Dedifferentiated amniotic fluid mesenchymal stem cell (primary cell): Measurements from ENCODE around the gene EPHA7.
A peak's percentile ranks its signal among the peaks of the same experiment; 100 is the strongest.

Experiments
- DNase-seq: peaks from one replicate; pipeline ENCODE4 v3.0.0-alpha.2; 2016; ENCODE audit errors: extremely low spot score

Gene EPHA7

DNA sequence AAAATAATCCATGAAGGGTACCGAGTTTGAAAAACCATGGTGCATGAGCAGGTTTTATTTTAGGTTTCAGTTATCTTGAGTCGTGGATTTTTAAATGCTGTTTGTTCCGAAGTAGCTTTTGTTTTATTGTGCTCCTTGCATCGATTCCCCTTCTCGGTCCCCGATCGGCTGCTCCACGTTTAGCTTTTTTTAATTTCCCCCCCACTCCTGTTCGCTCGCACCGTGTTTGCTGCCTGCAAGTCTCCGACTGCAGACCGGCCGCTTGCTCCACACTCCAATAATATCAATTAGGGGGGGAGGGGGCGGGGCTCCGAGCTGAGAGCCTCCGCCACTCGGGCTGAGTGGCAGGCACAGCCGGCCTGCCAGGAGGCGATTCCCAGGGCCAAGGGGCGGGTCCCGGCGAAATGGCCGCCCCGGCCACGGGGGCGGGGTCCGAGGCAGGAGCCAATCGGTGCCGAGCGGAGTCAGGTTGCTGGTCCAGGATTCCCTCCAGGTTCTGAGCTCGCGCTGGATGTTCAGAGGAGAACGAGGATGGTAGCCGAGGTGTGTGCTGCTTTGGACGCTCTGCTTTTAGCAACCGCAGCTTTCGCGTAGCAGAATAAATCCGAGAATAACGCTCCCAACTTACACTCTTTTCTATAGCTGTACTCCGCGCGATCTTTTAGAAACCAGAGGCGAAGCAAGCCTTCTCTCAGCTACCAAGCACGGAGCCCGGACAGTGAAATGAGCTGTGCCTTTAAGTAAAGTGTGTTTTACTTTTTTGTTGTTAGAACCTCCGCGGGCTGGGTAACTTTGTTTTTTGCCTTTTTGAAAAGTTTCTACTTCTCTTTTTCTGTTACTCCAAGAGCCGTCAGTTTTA lies at the start of gene EPHA7:
EPHA7 (minus strand) TSS at position 256 of the 859 bp plus-strand sequence; CDS start at position 38, 218 bp downstream.
- DNase-seq, result peak; percentile 64

DNA sequence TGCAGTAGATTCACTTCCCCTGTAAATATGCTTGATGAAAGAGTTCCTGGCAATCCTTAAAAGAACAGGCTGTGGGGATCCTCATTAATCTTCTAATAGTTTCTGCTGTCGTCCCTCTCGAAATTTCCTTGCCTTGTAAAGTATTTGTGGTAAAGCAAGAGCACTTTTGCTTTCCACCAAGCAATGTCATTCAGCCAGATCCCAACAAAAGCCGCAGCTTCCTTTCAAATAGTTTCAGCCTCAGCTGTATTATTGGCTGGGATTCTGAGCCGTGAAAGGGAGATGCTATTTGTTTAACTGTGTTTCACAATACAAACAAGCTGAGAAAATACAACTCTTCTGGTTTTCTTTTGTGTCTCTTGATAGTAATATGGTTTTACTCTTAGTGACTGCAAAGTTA lies 48.9 kb upstream of the EPHA7 start:
- no peak for DNase-seq

DNA sequence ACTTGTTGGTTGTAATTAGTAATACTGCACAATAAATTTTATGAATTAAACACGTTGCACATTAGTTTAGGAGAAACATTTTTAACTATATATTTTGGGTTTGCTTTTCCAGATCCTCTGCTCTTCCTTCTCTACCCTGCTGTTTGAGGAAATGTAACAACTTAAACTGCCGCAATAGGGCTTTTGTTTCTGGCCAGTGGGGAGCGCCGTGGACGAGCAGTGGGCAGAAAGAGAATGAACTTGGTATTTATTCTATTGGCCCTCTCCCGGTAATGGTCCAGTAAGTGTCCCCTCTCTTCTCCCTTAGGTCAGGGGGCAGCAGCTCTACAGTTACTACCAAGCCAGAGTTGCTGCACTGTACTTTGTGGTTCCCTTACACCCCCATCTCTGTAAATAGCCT lies 35.2 kb upstream of the EPHA7 start:
- DNase-seq, result no peak

DNA sequence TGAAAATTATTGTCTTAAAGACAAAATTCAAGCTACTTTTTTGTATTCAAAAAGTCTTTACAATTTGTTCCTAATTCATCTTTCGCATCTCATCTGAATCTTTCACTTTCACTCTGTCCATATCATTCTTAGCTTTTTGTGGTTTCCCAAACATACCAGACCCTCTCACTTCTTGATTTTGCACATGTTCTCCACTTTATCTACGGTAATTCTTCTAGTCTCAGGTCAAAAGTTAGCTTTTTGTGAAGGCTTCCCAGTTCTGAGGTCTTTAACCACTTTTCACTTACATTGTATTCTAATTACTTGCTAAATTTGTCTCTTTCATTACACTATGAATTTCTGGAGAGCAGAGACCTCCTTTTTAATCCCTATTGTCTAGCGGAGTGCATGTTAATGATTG lies 34.6 kb upstream of the EPHA7 start:
- no peak for DNase-seq

DNA sequence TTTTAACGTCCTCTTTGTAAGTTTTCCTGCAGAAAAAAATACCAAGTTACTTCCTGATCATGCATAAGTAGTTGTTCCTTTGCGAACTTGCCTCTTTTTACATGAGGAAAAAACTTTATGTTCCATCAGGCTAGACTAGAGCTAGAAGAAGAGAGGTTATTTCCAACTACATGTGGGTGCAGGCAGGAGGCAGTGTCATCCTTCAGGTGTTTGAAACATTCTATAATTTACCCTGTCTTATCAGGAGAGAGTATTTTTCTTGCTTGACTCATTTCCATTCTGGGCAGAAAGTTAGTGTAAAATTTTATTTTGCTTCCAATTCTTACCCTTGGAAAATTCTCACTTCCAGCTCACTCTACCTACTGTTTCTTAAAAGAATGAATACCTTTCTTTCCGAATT lies 28.5 kb upstream of the EPHA7 start:
- DNase-seq, result no peak

DNA sequence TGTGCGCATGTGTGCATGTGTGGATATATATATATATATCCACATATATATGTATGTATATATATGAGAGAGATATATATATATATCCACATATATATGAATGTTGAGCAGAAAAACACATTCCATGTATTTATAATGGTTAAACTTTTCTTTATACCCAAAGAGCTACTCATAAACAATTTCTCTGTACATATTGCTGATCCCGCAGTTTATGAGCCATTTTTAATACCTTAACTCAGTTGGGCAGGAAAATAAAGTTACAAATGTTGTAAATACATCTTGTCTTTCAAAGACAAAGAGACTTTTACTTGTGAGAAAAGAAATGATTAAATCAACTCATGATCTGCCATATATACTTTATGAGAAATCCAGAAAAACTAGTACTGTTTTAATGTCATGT lies 18.1 kb upstream of the EPHA7 start:
- no peak for DNase-seq

DNA sequence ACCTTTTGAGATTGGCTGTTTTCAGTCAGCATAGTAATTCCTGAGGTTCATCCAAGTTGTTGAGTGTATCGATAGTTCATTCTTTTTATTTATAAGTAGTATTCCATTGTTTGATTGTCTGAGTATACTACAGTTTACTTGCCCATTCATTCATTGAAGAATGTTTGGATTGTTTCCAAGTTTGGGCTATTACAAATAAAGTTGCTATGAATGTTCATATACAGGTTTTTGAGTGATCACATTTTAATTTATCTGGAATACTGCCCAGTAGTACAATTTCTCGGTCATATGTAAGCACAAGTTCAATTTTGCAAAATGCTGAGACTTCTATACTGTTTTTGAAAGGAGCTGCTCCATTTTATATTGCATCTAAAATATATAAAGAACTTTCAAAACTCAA lies 14.2 kb upstream of the EPHA7 start:
- DNase-seq, result no peak

DNA sequence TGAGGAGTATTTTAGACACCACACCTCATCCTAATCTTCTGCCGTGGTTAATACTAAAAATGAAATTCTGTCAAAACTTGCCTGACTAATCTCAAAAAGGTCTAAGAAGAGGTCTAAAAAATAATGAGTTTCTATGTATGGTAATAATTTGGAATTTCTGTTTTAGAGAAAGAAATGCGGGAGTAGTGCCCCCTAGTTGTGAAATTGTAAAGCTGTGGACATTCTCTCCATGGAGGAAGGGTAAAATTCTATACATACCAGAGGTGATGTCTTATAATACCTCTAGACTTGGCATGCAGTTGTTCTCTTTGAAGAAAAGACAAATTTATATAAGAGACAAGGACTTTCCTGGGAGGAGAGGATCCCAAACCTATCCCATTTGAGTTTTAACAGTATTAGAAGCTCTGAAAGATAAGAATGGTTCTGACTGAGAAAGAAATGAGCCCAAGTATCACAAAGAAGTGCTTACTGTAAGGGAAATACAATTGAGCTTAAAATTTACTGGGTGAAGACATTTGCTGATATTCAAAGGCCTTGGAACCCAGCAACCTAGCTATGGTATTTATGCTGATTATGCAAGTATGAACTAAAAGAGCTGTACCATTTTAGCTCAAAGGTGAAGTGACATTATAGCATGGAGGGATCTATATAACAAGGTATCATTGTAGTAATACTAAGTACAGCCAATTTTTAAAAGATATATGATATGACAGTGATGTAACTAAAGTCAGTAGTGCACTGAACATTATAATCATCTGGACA lies 5.1 kb upstream of the EPHA7 start:
- no peak for DNase-seq

DNA sequence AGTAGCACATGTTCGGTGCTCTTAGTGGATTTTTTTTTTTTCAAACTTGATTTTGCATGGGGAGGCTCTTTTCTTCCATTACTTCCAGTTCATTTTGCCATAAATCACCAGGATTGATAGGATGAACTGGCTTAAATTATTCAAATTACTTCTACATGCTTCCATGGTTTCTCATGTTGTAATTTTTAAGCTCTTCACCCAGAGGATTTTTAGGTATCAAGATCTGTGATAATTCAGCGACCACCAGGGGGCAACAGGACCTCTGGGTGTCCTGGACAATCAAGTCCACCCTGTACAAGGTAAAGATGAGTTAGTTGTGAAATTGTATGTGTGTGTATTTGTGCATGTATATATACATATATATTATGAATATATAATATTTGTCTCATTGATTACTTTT lies 4.2 kb upstream of the EPHA7 start:
- no peak for DNase-seq

DNA sequence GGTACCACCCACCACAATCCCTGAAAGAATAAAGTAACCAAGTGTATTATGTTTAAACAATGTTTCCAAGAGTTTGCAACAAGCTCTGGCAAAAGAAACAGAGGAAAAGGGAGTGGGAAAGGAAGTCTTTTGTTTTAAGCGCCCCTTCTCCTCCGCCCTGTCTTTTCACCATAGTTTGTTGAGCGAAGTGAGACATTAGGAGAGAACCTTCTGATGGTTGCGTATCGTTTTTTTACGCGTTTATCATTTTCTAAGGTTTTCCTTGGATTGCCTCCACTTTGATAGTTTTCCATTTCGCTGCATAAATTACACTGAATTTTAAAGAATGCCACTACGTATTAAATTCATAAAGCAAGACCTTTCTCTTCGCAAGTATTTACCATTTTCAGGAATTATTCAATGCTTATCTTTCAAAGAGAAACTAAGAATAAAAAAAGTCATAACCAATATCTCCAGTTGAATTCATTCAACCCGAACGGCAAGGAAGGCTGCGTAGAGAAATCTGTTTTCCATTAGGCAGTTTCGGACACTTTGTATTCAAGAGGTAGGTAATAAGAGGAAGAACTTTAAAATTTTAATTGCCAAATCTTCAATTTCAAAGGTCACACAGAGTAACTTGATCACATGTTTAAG lies 920 bp upstream of the EPHA7 start:
- DNase-seq, result no peak

DNA sequence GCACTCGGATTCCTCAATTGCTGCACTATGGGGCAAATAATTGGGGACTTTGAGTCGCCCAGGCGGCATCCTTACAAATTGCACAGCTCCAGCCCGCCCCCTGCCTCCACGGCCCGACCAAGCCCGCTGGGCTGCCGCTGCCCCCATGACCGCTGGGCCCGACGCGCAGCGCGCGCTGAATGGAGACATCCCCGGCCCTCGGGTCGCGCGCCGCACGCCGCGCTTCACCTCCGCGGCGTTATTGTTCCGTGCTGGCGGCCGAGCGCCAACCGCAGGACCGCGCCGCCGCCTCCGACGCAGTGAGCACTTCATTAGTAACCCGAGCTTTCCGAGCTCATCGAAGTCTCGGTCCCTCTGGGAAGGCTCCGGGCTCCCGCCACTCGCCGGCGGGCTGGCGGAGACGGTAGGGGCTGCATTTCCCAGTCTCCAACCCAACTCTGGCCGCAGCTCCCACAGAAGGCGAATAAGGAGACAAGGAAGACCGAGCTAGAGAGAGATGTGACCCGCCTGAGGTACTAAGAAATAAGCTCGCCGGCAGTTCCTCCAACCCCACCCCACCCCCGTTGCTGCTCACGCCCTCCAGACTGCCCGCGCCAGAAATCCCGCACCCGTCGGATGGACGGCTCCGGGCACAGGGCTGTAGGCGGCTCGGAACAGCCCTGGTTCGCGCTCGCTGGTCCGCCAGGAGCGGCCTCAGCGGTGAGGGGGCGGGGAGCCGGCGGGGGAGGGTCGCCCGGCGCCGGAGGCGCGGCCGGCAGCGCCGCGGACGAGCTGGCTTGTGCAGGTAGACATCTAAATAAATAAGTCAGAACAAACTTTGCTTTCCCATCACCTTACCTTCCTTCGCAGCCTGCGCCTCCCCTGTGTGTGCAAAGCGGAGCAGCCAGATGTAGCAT lies 703 bp downstream of the EPHA7 start:
- DNase-seq, result no peak

DNA sequence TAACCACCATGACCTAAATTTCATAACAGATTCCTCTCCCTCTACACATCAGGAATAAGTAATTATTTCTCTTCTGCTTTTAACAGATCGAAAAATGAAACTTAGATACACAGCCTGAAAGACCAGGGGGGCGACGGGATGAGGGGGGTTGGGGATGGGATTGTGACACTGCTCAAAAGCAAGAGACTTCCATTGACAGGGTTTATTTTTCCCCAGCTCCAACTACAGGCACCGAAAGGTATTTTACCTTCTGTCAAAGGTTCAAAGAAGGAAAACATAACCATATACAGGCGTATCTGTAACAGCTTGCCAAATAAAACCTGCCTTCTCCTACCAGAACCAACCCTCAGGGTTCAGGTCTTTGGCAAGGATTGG lies 1.3 kb downstream of the EPHA7 start:
- no peak for DNase-seq

DNA sequence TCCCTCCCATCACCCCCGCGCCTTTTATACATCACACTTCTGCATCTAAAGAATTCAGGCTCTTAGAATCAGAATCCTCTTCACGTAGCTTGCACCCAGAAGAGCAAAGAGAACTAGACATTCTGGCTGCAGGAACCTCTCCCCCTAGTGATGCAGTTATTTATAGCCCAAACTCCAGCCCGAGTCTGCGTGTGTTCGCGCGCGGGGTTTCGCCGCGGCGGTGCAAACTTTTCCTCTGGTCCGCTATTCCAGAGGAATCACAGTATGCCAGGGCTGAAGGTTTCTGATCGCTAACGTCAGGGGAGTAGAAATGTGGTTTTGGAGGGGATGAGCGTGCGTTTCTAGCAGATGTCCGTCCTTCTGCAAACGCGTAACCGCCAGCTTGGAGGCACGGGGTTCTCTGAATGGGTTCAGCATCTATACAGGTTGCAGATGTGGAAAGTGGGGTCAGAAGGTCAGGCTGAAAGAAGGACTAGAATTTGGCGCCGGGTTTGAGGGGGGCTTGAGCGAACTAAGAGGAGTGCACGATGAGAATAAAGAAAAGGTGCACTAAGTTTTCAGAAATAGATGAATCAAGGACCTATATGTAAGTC lies 1.8 kb downstream of the EPHA7 start:
- no peak for DNase-seq

DNA sequence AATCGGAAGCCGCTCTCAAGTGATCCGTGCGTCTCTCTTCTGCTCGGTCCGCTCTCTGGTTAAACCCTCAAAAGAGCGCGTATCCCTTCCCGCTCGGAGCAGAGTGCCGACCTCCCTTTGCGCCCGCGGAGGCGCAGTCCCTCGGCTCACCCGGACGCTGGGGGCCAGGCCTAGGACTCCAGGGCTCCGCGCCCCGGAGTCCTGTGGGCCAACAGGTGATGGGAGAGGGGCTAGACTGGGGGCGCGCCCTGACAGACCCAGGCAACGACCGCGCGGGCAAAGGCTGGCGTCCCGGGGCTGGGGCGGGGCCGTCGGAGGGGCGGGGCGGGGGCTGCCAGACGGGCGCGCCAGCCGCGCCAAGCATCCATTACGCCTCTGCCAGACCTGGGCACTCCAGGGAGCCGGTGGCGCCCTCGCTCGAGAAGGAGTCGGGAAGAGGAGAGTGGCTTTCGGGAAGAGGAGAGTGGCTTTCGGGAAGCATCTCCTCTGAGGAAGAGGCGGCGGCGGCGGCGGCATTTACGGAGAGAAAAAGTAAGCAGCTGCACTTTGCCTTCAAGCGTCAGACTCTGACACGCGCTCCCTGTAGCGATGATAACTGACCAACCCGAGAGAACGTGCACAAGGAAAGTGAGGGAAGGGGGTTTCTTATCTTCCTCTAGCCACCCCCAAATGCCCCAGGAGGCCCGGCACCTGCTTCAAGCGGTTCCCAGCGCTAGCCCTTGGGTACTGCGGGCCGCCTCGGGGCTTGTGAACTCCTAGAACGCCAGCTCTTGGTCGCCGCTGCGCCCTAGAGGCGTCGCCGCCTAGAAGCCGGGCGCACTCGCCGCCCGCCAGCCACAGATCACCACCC lies 2.6 kb downstream of the EPHA7 start:
- no peak for DNase-seq

DNA sequence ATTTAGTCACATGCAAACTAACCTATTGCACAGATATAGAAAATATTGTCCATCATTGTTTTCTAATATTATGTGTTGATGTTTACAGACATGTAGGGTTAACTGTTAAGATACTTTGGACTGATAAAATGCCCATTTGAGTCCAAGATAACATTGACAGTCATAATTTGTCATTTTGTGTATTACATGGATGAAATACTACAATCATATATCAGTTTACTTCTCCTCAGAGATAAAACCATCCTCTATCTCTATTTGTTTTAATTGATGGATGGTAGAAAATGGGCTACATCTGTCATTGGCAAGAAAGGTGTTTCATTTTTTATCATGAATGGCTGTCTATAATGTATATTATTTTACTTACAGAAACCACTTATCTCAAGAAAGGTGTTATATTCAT lies 6.2 kb downstream of the EPHA7 start:
- no peak for DNase-seq

DNA sequence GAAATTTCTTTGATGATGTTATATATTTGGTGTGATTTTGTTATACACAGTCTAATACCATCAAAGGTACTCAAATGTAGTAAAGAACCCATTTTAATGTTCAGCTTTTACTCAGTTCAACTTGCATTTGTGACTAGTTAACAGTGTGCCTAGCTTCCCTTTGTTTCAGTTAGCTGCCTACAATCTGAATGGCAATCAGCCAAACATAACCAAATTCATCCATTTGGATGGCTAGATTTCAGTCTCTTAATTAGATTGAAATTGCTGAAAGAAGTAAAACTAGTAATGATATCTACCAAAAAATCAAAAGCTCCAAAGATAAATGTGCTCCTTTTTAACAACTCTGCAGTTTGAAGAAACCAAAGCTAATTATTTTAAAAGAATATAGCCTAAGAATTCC lies 6.9 kb downstream of the EPHA7 start:
- DNase-seq, result no peak

DNA sequence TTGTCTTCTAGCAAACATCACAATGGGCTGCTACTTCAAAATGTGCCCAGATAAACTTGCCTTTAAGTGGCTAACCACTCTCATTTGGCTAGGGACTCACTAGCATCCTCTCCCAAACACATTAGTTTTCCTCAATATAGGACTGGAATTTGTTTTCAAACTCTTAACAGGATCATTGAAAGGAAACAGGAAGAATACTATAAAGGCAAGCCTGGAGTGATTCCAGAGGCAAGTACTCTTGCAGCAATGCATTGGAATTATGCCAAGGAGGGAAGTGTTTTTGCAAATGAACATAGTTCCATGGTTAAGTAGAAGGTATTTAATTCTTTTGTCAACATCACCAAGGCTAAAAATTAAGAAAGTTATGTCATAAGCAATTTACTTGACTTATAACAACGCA lies 12.2 kb downstream of the EPHA7 start:
- no peak for DNase-seq

DNA sequence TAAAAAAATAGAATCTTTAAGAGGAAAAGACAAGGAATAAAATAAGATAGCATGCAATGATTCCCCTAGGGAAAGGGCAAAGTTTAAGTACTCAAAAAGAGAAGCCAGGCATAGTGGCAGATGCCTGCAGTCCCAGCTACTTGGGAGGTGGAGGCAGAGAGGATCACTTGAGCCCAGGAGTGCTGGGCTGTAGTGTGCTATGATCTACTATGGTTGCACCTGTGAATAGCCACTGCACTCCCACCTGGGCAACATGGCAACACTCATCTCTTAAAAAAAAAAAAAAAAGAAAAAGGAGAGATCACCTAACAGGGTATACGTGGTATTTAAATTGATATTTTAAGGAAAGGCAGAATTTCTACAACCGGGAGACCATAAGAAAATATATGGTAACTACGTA lies 16.0 kb downstream of the EPHA7 start:
- DNase-seq, result no peak

DNA sequence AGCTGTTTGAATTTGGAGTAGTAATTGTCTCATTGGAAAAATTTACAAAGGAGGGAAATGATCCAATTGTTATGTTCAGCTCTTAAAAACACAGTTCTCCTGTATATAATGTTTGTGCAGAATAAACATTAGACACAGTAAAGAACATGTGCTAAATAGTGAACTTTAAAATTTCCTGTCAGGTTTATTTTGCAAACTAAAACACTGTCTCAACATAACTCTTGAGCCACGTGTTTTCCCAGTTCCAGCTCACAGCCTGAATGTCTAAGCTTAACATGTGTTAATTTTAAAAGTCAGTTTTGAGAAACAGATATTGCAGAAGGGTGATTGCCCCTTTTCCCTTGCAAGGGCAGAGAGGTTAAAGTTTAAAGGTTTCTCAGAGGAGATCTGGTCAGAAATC lies 20.6 kb downstream of the EPHA7 start:
- no peak for DNase-seq

DNA sequence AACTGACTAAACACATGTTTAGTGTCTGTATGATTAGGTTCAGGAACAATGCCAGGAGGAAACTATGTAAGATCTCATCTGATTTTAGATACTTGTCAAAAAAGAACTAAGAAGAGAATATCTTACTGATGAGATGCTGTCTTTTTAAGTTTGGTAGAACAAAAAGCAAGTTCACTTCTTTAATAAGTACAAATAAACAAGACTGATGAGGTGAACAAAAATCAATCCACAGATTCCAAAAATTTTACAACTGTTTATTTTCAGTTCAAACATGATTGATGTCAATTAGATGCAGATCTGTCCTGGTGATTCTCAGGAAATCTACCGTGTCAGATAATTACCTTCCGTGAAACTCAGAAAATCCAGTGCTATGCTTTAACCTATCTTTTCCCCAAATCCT lies 24.9 kb downstream of the EPHA7 start:
- no peak for DNase-seq
